HCEC 1CT (cell line): ENCODE measurements around the gene TBC1D9B.
A peak's percentile ranks its signal among the peaks of the same experiment; 100 is the strongest.

Experiments
- DNase-seq: peaks from one replicate; pipeline ENCODE4 v3.0.0-alpha.2; 2017

The TBC1D9B gene

DNA sequence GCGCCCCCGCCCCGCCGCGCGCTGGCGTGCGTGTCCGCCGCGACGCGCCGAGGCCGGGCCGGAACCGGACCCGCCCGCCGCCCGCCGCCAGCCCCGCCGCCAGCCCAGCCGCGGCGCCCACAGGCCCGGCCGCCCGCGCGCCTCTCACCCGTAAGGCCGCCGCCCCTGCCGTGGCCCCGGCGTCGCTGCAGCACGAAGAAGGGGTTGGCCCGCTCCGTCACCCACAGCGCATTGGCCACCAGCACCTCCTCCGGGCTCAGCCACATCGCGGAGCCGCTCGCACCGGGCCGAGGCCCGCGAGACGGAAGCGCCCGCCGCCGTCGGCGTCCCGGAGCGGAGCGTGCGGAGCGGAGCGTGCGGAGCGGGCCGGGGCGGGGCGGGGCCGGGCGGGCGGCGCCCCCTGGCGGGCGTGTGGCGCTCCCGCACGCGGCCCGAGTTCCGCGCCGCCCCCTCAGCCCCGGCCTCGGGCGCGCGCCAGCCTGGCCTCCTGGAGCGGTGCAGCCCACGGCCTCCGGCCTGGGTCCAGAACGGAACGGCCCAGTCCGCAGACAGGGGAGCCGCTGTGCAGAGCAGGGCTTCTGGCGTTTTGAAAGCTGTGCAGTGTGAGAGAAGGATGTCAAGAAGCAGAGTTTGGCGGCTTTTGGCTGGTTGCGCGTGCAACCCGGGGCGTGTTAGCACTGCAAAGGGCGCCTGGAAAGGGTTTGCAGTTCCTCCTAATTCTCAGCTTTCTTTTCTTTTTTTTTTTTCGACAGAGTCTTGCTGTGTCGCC, at the start of gene TBC1D9B:
Gene TBC1D9B, minus strand, starts transcription at position 342 of the 769 bp plus-strand sequence. Its CDS starts 76 bp downstream, at position 266.
- DNase-seq, result peak; percentile 65

DNA sequence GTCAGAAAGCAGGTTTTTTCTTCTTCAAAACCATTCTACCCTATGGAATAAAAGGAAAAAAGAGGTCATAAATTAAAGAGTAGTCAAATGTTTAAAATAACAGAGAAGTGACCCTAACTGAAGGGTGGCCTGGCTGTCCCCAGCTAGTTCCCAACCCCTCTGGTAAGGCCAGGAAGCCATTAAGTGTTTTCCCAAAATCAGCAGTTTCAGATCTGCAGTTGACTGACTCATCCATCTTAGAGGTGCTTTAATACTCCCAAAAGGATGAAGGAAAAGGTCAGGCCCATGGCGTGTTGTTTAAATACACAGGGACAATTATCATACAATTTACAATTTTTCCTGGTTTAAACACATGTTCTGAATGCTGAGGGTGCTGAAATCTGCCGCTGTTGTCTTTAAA, 47.9 kb upstream of the TBC1D9B start:
- DNase-seq, result no peak

DNA sequence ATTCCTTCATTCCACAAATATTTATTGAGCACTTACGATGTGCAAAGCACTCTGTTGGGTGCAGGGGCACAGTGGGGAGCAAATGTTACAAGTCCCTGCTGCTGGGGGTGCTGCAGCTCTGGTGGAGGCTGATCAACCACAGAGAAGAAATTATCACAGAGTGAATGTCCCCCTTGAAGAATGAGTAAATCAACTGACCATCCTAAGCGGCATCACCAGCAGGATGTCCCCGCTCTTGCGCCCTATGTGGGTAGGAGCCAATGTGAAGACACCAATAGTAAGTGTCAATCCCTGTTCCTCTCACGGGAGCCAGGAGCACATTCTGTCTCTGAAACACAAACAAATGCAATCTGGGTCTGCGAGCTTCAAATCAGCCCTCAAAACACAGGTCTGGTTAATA, 47.4 kb upstream of the TBC1D9B start:
- no peak for DNase-seq

DNA sequence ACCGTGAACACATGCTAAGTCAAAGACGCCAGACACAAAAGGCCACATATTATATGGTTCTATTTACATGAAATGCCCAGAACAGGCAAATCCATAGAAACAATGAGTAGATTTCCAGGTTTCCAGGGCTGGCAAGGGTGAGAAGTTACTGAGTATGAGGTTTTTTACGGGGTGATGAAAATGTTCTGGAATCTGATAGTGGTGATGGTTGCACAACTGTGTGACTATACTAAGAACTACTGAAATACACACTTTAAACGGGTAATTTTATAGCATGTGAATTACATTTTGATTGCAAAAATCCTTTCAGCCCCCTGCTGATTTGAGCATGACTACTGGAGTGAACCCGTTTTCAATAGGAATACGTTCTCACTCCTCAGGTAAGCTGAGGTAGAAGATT, 46.7 kb upstream of the TBC1D9B start:
- DNase-seq, result no peak

DNA sequence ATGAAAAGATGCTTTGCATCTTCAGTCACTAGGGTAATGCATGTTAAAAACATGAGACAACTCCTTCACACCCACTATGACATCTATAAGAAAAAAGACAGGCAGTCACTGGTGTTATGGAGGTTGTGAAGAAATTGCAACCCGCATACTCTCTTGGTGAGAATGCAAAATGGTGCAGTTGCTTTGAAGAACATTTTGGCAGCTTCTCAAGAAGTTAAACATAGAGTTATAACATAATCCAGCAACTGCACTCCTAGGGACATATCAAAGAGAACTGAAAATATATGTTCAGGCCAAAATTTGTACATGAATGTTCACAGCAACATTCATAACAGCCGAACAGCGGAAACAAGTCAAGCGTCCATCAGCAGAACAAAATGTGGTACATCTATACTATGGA, 46.3 kb upstream of the TBC1D9B start:
- no peak for DNase-seq

DNA sequence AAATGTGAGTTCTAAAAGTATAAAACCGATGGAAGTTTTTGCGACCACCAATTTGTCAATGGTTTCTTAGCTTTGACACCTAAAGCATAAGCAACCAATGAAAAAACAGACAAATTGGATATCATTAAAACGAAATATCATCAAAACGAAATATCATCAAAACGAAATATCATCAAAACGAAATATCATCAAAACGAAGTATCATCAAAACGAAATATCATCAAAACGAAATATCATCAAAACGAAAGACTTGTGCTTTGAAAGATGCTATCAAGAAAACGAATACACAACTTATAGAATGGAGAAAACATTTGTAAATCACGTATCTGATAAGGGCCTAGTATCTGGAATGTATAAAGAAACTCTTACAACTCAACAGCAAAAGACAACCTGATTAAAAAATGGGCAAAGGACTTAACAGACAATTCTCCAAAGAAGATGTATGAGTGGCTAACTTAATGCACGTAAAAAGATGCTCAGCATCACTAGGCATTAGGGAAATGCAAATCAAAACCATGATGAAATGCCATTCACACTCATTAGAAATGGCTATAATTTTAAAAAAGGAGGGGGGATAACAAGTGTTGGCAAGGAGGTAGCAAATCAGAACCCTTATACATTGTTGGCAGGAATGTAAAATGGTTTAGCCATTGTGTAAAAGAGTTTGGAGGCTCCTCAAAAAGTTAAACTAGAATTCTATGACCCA, 29.4 kb upstream of the TBC1D9B start:
- no peak for DNase-seq

DNA sequence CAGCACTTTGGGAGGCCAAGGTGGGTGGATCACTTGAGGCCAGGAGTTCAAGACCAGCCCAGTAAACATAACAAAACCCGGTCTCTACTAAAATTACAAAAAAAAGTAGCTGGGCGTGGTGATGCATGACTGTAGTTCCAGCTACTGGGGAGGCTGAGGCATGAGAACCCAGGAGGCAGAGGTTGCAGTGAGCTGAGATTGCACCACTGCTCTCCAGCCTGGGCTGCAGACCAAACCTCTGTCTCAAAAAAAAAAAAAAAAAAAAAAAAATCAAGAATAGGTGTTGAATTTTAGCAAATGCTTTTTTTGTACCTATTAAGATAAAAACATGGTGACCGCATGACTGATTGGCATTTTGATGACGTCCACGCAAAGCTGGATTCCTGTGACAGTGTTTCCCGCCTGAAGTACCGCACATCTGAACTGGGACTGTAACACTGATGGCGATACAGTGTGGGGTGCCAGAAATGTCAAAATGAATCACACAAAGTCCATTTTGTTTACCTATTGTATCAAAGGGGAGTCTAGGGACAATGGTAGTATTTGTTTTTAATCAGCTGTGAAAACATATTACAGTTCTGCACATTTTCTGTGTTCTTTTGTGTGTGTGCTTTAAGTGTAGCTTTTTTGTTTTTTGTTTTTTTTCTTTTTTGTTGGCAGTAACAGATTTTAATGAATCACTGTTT, 23.2 kb upstream of the TBC1D9B start:
- DNase-seq, result no peak

DNA sequence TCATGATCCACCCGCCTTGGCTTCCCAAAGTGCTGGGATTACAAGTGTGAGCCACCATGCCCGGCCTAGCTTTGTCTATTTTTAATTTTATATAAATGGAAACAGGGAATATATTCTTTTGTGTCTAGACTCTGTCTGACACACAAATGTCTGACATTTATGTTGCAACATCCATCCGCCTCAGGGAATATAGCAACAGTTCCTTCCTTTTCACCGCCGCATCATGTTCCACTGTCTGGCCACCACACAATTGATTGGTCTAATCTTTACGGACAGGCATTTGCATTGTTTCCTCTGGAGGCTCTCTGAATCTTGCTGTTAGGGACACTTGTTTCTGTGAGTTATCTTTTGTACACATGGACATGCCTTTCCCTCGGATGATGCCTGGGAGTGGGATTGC, 20.1 kb upstream of the TBC1D9B start:
- DNase-seq, result no peak

DNA sequence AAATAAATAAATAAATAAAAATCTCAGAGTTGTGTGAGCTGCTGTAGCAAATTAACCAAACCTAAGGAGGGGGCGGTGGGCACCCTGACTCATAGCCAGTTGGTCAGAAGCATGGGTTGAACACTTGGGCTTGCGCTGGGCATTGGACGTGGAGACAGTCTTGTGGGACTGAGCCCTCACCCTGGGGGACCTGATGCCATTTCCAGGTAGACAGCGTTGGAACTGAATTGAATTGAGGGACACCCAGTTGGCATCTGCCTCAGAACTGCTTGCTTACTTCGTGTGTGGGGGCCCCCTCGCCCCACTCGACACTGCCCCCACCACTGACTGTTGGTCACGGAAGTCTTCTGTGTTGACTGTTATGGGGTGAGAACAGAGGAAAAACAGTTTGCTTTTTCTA, 19.0 kb upstream of the TBC1D9B start:
- no peak for DNase-seq

DNA sequence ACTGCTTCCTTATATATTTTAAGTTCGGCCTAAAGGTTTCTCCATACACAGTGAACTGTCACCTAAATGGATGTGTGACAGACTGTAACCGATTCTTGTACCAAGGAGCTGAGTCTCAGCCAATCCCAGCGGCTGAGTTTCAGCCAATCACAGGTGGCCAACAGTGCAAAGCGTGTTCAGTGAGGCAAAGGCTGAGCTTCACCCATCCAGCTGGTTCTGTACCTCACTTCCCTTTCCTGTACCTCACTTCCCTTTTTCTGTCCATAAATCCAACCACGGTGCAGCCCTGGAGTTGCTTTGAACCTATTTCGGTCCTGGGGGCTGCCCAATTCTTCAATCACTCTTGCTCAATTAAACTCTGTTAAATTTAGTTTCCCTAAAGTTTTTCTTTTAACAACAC, 15.7 kb upstream of the TBC1D9B start:
- DNase-seq, result no peak

DNA sequence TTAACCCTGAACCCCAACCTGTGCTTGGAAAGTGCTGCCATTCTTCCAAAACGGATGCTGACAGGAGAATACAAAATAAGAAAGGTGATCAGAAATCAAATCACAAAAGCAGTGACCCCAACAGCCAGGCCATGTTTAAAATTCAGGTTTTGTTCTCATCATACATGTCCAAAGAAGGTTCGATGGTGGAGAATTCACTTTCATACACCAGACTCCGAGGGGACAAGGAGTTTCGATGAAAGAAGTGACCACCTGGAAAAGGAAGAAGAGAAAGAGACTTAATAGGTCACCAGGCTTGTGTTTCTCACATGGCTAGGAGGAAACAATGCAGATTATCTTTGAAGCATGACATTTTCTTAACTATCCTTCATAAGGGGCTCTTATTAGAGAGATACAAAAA, 12.5 kb upstream of the TBC1D9B start:
- no peak for DNase-seq

DNA sequence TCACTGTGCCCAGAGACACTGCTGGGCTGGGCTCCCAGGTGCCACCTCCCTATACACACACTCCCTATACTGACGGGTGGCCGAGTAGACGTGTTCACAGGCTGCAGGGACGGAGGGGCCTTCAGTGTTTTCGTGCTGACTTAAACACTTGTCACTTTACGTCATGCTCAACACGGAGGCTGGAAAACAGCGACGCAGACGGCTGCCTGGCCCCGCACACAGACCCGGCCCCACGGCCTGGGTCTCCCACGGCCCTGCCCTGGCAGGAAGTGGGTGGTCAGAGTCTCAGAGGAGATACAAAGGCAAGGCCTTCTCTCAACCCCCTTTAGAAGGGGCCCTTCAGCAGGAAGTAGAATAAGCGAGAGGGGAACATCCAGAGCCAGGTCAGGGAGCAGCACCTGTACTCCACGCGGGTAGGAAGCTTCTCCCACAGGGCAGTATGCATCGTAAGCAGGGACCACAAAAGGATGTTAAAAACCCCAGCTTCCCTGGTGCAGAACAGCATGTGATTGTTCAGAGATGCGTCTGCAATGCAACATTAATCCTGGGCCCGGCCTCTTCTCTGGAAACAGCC, 11.9 kb upstream of the TBC1D9B start:
- DNase-seq, result no peak

DNA sequence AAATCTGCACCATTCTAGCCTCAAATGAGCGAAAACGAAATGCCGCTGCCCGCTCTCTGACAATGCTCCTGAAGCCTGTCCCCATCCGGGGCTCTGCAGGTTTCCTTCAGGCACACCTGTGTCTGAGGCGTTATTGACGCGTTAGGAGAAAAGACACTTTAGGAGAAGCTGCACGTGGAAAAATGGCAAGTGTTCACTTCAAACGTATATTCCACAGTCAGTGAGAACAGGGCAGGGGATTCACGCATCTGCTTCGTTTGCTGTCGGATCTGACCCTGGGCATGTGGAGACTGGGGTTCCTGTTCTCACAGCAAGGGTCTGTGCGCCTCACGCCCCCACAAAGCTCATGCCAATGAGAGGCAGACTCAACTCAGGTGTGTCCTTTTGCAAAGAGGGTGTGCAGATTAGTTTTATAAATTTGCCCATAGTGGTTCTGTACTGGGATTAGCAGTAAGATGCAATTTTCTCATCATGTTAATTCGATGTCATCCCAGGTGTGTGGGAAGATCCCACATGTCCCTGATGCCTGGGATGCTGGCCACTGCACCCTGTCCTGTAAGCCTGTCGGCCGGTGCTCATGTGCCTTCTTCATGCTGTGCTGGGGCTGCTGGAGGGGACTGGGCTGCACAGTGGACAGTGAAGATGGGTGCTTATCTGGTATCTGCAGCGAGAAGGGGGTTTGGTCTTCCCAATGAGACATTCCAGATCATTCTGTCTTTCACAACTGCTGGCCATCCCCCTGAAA, 11.2 kb upstream of the TBC1D9B start:
- DNase-seq, result no peak

DNA sequence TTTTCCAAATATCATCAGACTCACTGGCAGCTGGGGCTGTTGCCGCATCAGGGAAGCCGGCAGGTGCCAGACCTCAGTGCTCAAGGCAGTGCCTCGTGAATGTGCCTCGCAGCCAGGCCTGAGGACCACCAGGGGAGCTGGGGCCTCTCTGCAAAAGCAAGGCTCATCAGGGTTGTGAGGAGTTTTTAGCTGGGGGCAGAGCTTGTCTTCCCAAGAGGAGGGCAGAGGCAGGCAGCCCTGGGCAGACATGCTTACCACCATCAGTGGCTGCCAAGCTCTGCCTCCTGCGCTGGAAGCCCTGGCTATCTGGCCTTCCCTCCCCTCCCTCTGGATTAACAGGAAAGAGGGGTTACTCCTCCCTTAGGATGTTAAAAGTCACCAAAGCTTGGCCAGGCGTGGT, 8.8 kb upstream of the TBC1D9B start:
- no peak for DNase-seq

DNA sequence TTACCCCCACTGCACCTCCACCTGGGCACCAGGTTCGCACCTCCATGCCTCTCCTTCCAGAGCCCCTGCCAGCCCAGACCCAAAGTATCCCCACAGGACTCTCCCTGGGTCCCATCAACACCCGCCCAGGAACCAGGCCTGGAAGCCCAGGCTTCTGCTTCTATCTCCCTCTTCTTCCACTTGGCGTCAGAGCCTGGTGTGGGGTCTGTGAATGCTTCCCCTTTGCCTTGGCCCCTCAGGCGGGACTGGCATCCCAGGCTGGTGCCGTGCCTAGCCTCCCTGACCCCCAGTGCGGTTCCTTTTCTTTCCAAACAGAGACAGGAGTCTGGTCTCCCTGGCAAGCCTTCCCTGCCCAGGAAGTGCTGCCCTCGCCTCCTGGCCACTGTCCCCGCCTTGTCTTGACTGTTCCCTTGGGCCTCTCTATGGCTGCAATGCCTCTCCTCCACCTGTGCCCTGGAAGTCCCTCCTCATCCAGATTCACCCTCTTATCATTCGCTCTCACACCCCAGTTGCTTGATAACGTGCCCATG, 7.8 kb upstream of the TBC1D9B start:
- DNase-seq, result no peak

DNA sequence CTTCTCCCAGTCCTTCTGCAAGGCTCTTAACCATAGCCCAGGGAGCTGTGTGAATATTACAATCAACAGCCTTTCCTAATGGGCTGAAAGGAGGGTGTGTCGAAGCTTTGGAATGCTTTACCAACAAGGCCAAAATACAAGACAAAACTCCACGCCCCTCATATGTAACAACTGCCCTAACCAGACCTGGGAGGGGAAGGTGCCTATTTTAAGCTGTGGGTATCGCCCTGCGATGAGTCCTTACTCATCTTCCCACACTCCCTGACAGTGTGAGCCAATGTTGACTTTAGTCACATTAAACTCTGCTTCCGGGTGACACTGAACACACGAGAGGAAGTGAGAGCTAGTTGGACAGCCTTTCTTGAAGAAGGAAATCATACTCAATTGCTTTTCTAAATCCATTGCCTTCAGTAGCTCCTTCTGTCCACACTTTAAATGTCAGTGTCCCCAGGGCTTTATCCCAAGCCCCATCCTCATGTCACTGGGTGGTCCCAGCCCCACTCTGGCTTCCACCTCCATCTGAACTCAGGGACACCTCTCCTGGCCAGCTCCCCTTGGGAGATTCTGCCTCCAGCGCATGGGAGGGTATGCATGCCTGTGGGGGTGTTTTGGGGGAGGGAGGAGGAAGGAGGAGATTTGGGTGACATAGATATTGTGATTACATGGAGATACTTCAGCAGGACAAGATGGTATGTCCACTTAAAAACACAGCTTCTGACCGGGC, 6.5 kb upstream of the TBC1D9B start:
- DNase-seq, result peak; percentile 4

DNA sequence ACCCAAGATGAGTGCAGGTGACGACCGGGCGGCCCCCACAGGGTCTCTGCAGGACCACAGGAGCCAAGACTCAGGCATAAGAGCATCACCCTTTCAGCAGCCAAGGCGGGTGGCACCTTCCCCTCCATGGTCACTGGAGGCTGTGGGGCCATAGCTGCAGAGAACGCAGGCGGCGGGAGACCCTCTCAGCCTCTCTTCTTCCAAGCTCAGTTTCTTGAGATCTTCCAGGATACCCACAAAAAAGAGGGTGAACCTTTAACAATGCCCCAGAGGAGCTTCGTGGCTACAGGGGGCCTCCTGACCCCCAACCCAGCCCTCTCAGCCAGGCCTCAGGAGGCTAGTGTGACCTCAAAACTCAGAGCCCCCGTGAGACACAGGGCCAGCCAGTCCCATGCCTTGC, 5.8 kb upstream of the TBC1D9B start:
- no peak for DNase-seq

DNA sequence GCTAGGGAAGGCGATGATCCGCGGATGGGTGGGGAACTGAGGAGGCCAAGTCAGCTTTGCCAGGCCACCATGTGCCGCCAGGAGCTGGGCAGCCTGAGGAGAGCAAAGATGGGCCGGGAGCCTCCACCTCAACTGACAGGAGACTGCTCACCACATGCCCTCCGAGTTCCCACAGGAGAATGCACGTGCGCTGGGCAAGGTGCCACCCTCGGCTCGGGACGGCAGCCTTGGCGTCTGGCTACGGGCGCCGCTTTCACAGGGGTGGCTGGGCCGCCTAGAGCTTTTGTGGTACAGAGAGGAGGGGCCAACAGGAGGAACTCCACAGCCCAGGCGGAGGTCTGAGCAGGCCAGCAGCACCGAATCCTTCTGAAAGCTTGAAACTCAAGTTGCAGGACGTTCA, 5.3 kb upstream of the TBC1D9B start:
- DNase-seq, result no peak

DNA sequence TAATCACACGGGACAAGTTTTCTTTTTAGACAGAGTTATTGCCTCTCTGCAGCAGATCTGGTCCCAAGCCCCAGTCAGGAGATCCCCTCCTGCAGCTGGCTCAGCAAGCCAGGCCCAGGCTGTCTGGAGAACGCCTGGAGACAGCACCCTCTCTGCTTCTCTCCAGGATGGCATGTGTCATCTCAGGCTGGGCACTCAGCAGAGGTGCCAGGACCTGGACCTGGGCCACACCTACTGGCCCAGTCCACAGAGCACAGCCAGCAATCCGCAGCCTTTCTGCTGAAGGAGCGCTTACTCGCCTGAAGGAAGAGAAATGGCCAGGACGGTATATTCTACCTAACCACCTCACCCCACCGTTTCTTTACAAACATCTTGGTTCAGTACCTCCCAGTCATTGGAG, 4.7 kb upstream of the TBC1D9B start:
- DNase-seq, result no peak

DNA sequence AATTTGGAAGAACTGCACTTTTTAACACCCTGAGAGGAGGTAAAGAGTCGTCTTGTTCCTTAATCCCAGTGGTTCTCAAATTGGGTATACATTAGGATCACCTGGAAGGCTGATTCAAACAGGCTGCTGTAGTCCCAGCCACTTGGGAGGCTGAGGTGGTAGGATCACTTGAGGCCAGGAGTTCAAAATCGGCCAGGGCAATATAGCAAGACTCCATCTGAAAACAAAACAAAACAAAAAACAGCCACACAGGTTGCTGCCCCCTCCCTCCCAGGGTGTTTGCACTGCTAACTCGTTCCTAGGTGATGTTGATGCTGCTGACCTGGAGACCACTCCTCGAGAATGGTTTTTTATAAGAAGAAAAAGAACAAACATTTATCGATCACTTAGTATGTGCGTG, 1.5 kb upstream of the TBC1D9B start:
- no peak for DNase-seq

DNA sequence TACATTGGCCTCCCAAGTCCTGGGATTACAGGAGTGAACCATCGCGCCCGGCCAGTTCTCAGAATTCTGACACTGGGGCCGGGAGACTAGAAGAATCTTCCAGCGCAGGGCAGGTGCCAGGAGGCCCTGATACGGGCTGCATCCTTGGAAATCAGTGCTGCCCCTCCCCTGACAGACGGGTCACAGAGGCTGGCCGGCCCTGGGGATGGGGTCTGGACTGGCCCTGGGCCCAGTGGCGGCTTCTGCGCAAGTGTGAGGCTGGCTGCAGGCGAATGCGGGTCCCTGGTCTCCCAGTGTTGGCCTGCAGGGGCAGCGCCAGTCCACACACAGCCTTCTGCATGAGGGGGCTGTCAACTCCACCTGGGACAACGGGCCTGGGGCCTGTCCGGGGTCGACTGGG, 831 bp upstream of the TBC1D9B start:
- no peak for DNase-seq
